ENCODE data around the gene SERTAD3.

SERTAD3 gene

GRCh38 chr19:40407714-40408597 is 36.2 kb downstream of the SERTAD3 start:
- no peak for DNase-seq

DNA sequence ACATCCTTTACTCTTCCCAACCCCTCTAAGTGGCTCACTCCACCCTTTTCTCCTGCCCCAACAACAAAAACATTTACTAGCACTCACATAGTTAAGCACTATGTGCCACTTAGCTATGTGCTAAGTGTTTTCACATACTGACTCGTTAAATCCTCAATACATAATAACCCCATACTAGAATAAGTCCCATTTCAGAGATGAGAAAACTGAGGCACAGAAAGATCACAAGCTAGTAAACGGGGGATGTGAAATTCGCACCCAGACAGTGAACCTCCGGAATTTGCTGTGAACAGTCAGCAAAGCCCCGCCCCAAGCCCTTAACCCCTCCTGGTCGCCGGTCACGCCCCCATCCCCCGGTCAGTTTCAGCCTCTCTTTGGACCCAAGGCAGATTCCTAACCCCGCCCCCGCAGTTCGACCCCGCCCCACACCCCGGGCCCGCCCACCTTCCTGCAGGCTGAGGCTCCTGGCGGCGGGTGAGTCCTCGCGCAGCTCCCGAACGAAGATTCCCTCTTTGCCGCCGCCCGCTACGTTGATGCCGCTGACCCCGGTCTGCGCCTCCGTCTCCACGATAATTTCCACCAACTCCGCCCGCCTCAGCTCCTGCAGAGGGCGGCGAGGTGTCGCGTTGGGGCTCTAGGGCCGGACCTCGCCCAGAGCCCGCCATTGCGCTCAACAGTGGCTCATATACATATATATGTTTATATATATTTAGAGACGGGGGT is 40.7 kb downstream of the SERTAD3 start:
- DNase-seq = no peak

GRCh38 chr19:40400559-40400958 is 43.6 kb downstream of the SERTAD3 start:
- DNase-seq = no peak

DNA sequence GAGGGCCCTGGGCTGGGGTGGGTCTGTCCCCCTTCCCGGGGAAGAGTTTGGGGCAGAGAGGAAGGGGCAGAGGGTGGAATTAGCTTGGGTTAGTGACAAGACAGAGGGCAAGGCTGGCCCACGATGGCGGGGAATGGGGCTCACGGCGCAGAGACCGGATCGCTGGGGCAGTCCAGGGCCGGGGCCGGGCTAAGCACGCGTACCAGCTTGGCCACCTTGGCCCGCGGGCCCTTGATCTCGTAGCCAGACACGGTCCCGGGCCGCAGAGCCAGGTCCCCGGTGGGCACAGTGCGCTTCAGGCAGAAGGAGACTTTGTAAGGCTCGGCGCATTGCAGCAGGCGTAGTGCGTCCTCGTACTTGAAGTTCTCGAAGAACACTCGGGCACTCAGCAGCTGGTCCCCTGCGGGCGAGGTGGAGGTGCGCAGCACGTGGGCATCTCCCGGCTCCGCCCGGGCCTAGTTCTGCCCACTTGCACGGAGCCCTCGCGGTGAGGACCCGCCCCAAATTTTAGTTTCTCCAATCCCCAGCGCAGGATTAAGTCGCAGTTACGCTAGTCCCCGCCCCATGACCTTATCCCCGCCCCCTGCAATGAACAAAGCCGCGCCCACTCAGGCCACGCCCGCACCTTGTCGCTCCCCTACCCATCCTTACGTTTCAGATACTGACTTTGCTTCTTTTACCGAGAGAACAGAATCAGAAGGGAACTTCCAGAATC is 45.6 kb downstream of the SERTAD3 start:
- no peak for DNase-seq

GRCh38 chr19:40397568-40397906 is 46.6 kb downstream of the SERTAD3 start:
- DNase-seq = no peak

DNA sequence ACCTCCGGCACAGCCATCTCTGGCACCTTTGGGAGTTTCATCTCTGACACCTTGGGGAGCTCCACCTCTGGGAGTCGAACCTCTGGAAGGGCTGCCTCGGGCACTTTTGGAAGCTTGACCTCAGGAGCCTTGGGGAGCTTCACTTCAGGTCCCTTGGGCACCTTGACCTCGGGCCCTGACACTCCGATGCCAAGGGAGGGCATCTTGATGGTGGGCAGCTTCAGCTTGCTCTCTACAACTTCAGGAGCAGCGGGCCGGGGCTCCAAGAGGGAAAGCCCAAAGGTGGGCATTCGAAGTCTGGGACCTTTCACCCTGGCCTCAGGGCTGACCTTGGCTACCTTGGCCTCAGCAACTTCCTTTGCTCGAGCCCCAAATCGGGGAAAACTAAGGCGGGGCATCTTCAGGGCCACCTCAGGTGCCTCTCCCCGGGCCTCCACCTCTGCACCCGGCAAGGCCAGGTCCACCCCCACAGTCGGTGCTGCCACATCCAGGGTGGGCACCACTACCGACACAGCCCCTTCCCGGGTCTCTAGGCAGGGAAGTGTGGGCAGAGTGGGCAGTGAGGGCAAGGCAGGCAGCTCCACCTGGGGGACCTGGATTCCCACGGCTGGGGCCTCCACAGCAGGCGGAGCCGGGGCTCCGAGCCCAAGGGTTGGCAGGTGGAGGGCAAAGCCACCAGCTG is 47.1 kb downstream of the SERTAD3 start:
- no peak for DNase-seq

DNA sequence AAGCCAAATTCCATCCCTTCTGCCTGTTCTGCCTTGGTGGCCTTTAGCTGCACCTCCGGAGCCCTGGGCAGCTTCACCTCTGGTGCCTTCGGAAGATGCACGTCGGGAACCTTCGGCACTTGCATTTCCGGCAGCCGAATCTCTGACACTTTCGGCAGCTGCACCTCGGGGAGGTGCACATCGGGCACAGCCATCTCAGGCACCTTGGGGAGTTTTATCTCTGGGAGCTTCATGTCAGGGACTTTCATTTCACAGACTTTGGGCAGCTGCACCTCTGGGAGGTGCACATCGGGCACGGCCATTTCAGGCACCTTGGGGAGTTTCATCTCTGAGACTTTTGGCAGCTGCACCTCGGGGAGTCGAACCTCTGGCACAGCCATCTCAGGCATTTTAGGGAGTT is 48.2 kb downstream of the SERTAD3 start:
- no peak for DNase-seq

- DNase-seq = no peak
These were observed 49.3 kb downstream of the SERTAD3 start for GRCh38 chr19:40394816-40395210.

- DNase-seq = no peak
These were observed 50.0 kb downstream of the SERTAD3 start for GRCh38 chr19:40393894-40394815.

- no peak for DNase-seq
These were observed 51.1 kb downstream of the SERTAD3 start for GRCh38 chr19:40392894-40393517.

DNA sequence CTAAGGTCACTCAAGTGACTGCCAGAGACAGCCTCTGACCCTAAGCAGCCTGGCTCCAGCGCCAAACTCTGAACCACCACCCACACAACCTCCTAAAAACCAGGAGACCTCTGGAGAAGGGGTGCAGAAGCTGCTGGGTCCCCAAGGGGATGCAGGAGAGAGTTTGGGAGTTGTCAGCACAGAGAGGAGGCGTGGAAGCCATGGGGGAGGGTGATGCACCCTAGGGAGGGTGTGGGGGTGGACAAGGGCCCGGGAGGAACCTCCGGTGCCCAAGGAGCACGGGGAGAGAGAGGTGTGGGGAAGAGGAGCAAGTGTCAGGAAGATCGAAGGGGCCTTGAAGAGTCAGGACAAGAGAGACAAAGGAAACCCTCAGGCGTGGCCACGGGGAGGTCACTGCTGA is 52.0 kb downstream of the SERTAD3 start:
- DNase-seq = no peak

All from NCI-H2081 treated with DMSO at 0.1 percent for 48 hours (cell line).